CD14-positive monocyte (primary cell): Measurements from ENCODE around the gene TEAD1. TPM values are rescaled to one million over a fixed set of nuclear protein-coding genes. Genes with fewer than 3 reads are reported as not detected.

ENCODE experiments used
- DNase-seq, 3 donors: peaks; one replicate each; pipeline ENCODE4 v3.0.0-alpha.2; 2011 to 2022
- H2AFZ ChIP-seq: 2 replicates; pipeline ENCODE4 v1.6.0; 2012; ENCODE audit warnings: mild to moderate bottlenecking, low read depth, low read length, inconsistent platforms; ENCODE audit not compliant: insufficient read depth, poor library complexity, severe bottlenecking
- H3K27ac ChIP-seq, 2 donors: 1 replicate in 1 of 2; 2 replicates in 1 of 2; pipeline ENCODE4 v1.5.1; 2012 to 2013; ENCODE audit warnings: low read length in 2 of 2, control low read depth in 1 of 2, inconsistent platforms in 1 of 2, low read depth in 1 of 2, mild to moderate bottlenecking in 1 of 2
- H3K27me3 ChIP-seq, 2 donors: one replicate each; pipeline versions ENCODE4 v1.6.0 to v1.6.1; 2011 to 2013; ENCODE audit warnings: low read length in 2 of 2; ENCODE audit not compliant: control insufficient read depth in 2 of 2, insufficient read depth in 2 of 2
- H3K36me3 ChIP-seq, 2 donors: replicated peaks in 1 of 2; 1 replicate in 1 of 2; 2 replicates in 1 of 2; pipeline versions ENCODE4 v1.5.1 to v1.6.1; 2012 to 2013; ENCODE audit warnings: low read length in 2 of 2, control low read depth in 1 of 2, inconsistent platforms in 1 of 2, mild to moderate bottlenecking in 1 of 2; ENCODE audit not compliant: insufficient read depth in 2 of 2, control insufficient read depth in 1 of 2
- H3K4me1 ChIP-seq, 2 donors: 1 replicate in 1 of 2; 2 replicates in 1 of 2; pipeline versions ENCODE4 v1.5.1 to v1.6.1; 2012 to 2013; ENCODE audit warnings: low read length in 2 of 2, control low read depth in 1 of 2, inconsistent platforms in 1 of 2, mild to moderate bottlenecking in 1 of 2, moderate library complexity in 1 of 2; ENCODE audit not compliant: insufficient read depth in 2 of 2, control insufficient read depth in 1 of 2
- H3K4me2 ChIP-seq: replicated peaks from 2 replicates; pipeline ENCODE3; 2012; ENCODE audit warnings: low read length, moderate library complexity, mild to moderate bottlenecking; ENCODE audit not compliant: poor library complexity, severe bottlenecking; ENCODE audit errors: extremely low read depth
- H3K4me3 ChIP-seq, 3 experiments: fragments of 200-600 bp in 1 of 3; sonication (generic) in 1 of 3; replicated peaks in 1 of 3; 1 replicate in 2 of 3; 2 replicates in 1 of 3; pipeline ENCODE4 v1.5.1; 2011 to 2013; ENCODE audit warnings: low read length in 3 of 3, mild to moderate bottlenecking in 3 of 3, control low read depth in 2 of 3, low read depth in 2 of 3, inconsistent platforms in 1 of 3, moderate library complexity in 1 of 3
- H3K79me2 ChIP-seq: 2 replicates; pipeline ENCODE4 v1.6.0; 2012; ENCODE audit warnings: mild to moderate bottlenecking, control low read depth, inconsistent platforms, low read length, moderate library complexity; ENCODE audit not compliant: insufficient read depth
- H3K9ac ChIP-seq: 2 replicates; pipeline ENCODE4 v1.6.0; 2017; ENCODE audit warnings: low read length, mild to moderate bottlenecking; ENCODE audit not compliant: insufficient read depth, poor library complexity, severe bottlenecking
- H3K9me3 ChIP-seq, 2 donors: replicated peaks in 1 of 2; 1 replicate in 1 of 2; 2 replicates in 1 of 2; pipeline versions ENCODE4 v1.5.1 to v1.6.1; 2012 to 2013; ENCODE audit warnings: low read length in 2 of 2, control low read depth in 1 of 2; ENCODE audit not compliant: control insufficient read depth in 1 of 2, insufficient read depth in 1 of 2
- H4K20me1 ChIP-seq: 2 replicates; pipeline ENCODE4 v1.6.0; 2012; ENCODE audit warnings: mild to moderate bottlenecking, low read length, control low read depth, moderate library complexity; ENCODE audit not compliant: insufficient read depth
- H3K27ac Mint-ChIP-seq, 7 donors: one replicate each; pipeline ENCODE4 v1.8.0; 2020; ENCODE audit warnings: mild to moderate bottlenecking in 7 of 7, mixed read lengths in 7 of 7, moderate library complexity in 6 of 7, inconsistent platforms in 2 of 7
- H3K27me3 Mint-ChIP-seq, 3 donors: one replicate each; pipeline ENCODE4 v1.8.0; 2021 to 2022; ENCODE audit warnings: low read depth in 3 of 3, mild to moderate bottlenecking in 3 of 3, mixed read lengths in 3 of 3, moderate library complexity in 3 of 3, inconsistent platforms in 1 of 3
- H3K36me3 Mint-ChIP-seq, 2 donors: one replicate each; pipeline ENCODE4 v1.8.0; 2020; ENCODE audit warnings: mixed read lengths in 2 of 2, inconsistent platforms in 1 of 2, mild to moderate bottlenecking in 1 of 2
- H3K4me1 Mint-ChIP-seq: one replicate; pipeline ENCODE4 v1.8.0; 2020; ENCODE audit warnings: mild to moderate bottlenecking, mixed read lengths
- H3K4me3 Mint-ChIP-seq, 2 donors: one replicate each; pipeline ENCODE4 v1.8.0; 2020; ENCODE audit warnings: mild to moderate bottlenecking in 2 of 2, mixed read lengths in 2 of 2, moderate library complexity in 1 of 2
- H3K9me3 Mint-ChIP-seq, 7 donors: one replicate each; pipeline ENCODE4 v1.8.0; 2020 to 2022; ENCODE audit warnings: mixed read lengths in 7 of 7, mild to moderate bottlenecking in 6 of 7, moderate library complexity in 6 of 7, inconsistent platforms in 2 of 7
- WGBS: methylation state at CpG from one replicate; pipeline ENCODE4 v1.1.5; 2013; ENCODE audit warnings: missing lambda C conversion rate; ENCODE audit not compliant: insufficient coverage; 5-methylcytosine and 5-hydroxymethylcytosine counted together
- intact Hi-C, 2 donors: fragments of 100-400 bp; cut with micrococcal nuclease; formaldehyde crosslinking; loops; one replicate each; pipeline versions ENCODE4 v1.15.0 to v1.15.1; 2023
- polyA plus RNA-seq, 3 donors: library from polyadenylated mRNA; depleted of rRNA in 1 of 3; unstranded in 2 of 3; stranded (reverse) in 1 of 3; fragments of 300-500 nt in 2 of 3; fragments of >200 nt in 1 of 3; fragmentation: Illumina TruSeq in 2 of 3; gene quantifications; 1 replicate in 2 of 3; 2 replicates in 1 of 3; pipeline ENCODE4 v1.2.3, GENCODE V29; 2012 to 2021
- TF ChIP-seq, protein P1 (sequence below): fragments of 200-600 bp; IDR thresholded peaks from one replicate; pipeline ENCODE4 v1.8.0; 2022; ENCODE audit warnings: antibody characterized with exemption, mild to moderate bottlenecking

Gene TEAD1
- polyA plus RNA-seq, 3 donors: not detected

DNA sequence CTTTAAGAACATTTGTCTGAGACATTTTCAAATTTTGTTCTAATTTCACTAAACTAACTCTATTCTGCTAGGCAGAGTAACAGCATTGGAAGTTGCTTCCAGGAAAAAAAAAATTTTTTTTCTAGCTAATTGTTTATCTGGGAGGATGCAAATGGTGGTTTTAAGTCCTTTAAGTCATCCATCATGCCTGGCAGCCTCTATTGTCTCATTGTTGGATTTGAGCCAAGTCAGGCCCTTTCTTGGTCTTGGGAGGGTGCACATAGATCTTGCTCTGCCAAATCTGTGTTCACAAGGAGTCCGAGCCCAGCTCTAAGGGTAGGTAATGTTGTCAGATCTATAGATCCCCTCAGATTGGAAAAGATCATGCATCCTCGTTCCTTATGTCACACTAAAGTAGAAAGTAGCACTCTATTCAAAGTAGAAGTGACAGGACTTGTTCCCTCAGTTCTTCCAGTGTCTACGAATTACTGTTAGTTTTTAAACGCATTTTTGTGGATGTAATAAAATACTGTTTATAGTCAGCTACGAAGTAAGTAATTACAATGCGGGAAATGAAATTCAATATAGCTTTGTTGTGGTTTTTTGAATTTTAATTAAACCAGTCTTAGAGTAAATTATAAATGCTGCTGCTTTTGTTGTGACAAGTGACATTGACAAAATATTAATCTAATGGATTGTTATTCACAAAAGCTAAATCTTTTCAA lies 168.9 kb downstream of the TEAD1 start:
- Histone ChIP-seq H3K4me1 (no peaks in the 10 kb centered on the region), H3K9ac (no peak overlapping the region), H3K27me3 (peaks cover 7 to 10% of the 10 kb centered on the region in 2 donors), H3K79me2 (no peaks in the 10 kb centered on the region), H3K4me2 (no peak overlapping the region), H4K20me1 (no peaks in the 10 kb centered on the region), H3K9me3 (no peaks in the 10 kb centered on the region), H3K4me3 (no peak overlapping the region), H2AFZ (no peak overlapping the region), H3K27ac (no peak overlapping the region), H3K36me3 (no peaks in the 10 kb centered on the region)
- DNase-seq: no peak
- no CpG with 5 or more reads among the region's 6 CpGs for WGBS
- H3K9me3 Mint-ChIP-seq: no peaks in the 10 kb centered on the region
- no peak overlapping the region for H3K27ac Mint-ChIP-seq
- H3K27me3 Mint-ChIP-seq: peaks cover 3 to 10% (median 7%) of the 10 kb centered on the region in 3 donors
- intact Hi-C loops: no loop called here
- no peaks in the 10 kb centered on the region for H3K4me1 Mint-ChIP-seq
- no peaks in the 10 kb centered on the region for H3K36me3 Mint-ChIP-seq
- TF ChIP-seq, protein P1, sequence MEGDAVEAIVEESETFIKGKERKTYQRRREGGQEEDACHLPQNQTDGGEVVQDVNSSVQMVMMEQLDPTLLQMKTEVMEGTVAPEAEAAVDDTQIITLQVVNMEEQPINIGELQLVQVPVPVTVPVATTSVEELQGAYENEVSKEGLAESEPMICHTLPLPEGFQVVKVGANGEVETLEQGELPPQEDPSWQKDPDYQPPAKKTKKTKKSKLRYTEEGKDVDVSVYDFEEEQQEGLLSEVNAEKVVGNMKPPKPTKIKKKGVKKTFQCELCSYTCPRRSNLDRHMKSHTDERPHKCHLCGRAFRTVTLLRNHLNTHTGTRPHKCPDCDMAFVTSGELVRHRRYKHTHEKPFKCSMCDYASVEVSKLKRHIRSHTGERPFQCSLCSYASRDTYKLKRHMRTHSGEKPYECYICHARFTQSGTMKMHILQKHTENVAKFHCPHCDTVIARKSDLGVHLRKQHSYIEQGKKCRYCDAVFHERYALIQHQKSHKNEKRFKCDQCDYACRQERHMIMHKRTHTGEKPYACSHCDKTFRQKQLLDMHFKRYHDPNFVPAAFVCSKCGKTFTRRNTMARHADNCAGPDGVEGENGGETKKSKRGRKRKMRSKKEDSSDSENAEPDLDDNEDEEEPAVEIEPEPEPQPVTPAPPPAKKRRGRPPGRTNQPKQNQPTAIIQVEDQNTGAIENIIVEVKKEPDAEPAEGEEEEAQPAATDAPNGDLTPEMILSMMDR: no peak
- no peak overlapping the region for H3K4me3 Mint-ChIP-seq

DNA sequence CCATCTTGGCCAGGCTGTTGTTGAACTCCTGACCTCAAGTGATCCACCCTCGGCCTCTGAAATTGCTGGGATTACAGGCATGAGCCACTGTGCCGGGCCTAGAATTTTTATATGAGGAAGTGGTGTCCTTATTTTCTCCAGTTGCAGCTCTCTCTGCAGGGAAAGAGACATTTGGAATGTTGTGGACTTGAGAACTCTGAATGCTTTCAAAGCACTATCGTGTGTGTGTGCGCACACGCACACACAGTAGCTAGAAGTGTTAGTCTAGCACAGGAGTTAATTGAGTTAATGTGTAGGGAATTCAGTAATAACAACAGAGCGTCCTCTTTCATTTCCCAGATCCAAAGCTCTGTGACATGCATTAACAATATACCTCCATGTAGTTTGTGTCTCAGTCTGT lies 170.9 kb downstream of the TEAD1 start:
- Mint-ChIP-seq H3K36me3 (no peaks in the 10 kb centered on the region), H3K27me3 (peaks cover 3 to 7% (median 5%) of the 10 kb centered on the region in 3 donors), H3K4me3 (no peak overlapping the region), H3K9me3 (no peaks in the 10 kb centered on the region), H3K4me1 (no peaks in the 10 kb centered on the region), H3K27ac (no peak overlapping the region)
- H3K36me3 ChIP-seq: no peaks in the 10 kb centered on the region
- DNase-seq: no peak
- H3K27me3 ChIP-seq: peaks cover 7 to 10% of the 10 kb centered on the region in 2 donors
- intact Hi-C loops: no loop called here
- TF ChIP-seq, protein P1: no peak
- no peaks in the 10 kb centered on the region for H4K20me1 ChIP-seq
- 98% methylated on average over 5 of the region's 6 CpGs for WGBS
- no peaks in the 10 kb centered on the region for H3K4me1 ChIP-seq
- H3K9ac ChIP-seq: no peak overlapping the region
- no peak overlapping the region for H3K4me3 ChIP-seq
- H3K79me2 ChIP-seq: no peaks in the 10 kb centered on the region
- no peak overlapping the region for H3K4me2 ChIP-seq
- no peak overlapping the region for H2AFZ ChIP-seq
- H3K27ac ChIP-seq: no peak overlapping the region
- no peaks in the 10 kb centered on the region for H3K9me3 ChIP-seq
